ENCODE data around the gene RAP1GAP.

GRCh38 chr1:21550097-21550496 is 119.1 kb downstream of the RAP1GAP start:
- no peak for TF ChIP-seq POLR2A (IDR thresholded peaks at IDR 0.05)
- TF ChIP-seq CTCF (IDR thresholded peaks at IDR 0.05): no peak
- TF ChIP-seq EP300 (IDR thresholded peaks at IDR 0.05): no peak
- TF ChIP-seq POLR2AphosphoS5 (IDR thresholded peaks at IDR 0.05): no peak

All from stomach (tissue), 4 donors.